ENCODE data around the gene CYP11A1.
A peak's percentile ranks its signal among the peaks of the same experiment; 100 is the strongest.

CYP11A1 gene

GRCh38 chr15:74387141-74387541, 19.7 kb upstream of the CYP11A1 start:
- DNase-seq: no peak

- DNase-seq: no peak
Measured at GRCh38 chr15:74386496-74387140, 19.2 kb upstream of the CYP11A1 start.

GRCh38 chr15:74385733-74386132, 18.3 kb upstream of the CYP11A1 start:
- no peak for DNase-seq

GRCh38 chr15:74384881-74385643, 17.6 kb upstream of the CYP11A1 start:
- no peak for DNase-seq

- no peak for DNase-seq
Measured at GRCh38 chr15:74384566-74384880, 17.1 kb upstream of the CYP11A1 start.

GRCh38 chr15:74383695-74384565, 16.5 kb upstream of the CYP11A1 start:
- peak in 1 of 2 donors; percentile 62 for DNase-seq

GRCh38 chr15:74383286-74383685, 15.8 kb upstream of the CYP11A1 start:
- DNase-seq: no peak

- DNase-seq: peak; percentile 77 to 83
Measured at GRCh38 chr15:74382004-74382816, 14.8 kb upstream of the CYP11A1 start.

GRCh38 chr15:74381481-74381880, 14.0 kb upstream of the CYP11A1 start:
- no peak for DNase-seq

- no peak for DNase-seq
Measured at GRCh38 chr15:74381190-74381453, 13.7 kb upstream of the CYP11A1 start.

GRCh38 chr15:74380361-74381189, 13.1 kb upstream of the CYP11A1 start:
- DNase-seq: no peak

GRCh38 chr15:74378848-74379247, 11.4 kb upstream of the CYP11A1 start:
- DNase-seq: no peak

GRCh38 chr15:74377831-74378766, 10.7 kb upstream of the CYP11A1 start:
- DNase-seq: no peak

- no peak for DNase-seq
Measured at GRCh38 chr15:74376825-74377581, 9.6 kb upstream of the CYP11A1 start.

GRCh38 chr15:74376226-74376625, 8.8 kb upstream of the CYP11A1 start:
- no peak for DNase-seq

GRCh38 chr15:74375303-74375693, 7.9 kb upstream of the CYP11A1 start:
- DNase-seq: peak; percentile 81 to 87

- DNase-seq: no peak
Measured at GRCh38 chr15:74374648-74375302, 7.3 kb upstream of the CYP11A1 start.

- peak; percentile 92 to 94 for DNase-seq
Measured at GRCh38 chr15:74373731-74374647, 6.5 kb upstream of the CYP11A1 start.

Measured in stimulated activated CD4-positive, alpha-beta T cell treated with anti-CD3 and anti-CD28 coated beads, Interleukin-2, amount 100 ng/mL, for 48 hours (primary cell).